ENCODE results near the gene PRKAG2.

PRKAG2 gene

DNA sequence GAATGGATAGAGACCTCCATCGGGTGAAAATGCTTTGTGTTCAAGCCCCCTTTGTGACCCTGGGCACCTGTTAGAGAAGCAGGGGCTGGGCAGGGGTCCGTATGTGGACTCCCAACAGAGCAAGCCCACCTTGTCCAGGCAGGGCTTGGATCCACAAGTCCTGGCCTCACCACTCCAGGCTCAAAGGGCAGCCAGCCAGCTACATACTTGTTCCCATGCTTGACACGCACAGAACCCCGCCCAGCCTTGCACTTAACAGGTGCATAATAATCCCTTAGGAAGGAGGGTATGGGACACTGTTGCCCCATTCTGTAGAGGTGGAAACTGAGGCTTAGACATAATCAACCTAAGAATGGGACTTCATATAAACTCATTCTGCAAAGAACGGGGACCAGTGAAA is 160.6 kb downstream of the PRKAG2 start:
- no peak for DNase-seq (ENCODE audit: low read depth in 2 of 2)
- TF ChIP-seq, protein P1, sequence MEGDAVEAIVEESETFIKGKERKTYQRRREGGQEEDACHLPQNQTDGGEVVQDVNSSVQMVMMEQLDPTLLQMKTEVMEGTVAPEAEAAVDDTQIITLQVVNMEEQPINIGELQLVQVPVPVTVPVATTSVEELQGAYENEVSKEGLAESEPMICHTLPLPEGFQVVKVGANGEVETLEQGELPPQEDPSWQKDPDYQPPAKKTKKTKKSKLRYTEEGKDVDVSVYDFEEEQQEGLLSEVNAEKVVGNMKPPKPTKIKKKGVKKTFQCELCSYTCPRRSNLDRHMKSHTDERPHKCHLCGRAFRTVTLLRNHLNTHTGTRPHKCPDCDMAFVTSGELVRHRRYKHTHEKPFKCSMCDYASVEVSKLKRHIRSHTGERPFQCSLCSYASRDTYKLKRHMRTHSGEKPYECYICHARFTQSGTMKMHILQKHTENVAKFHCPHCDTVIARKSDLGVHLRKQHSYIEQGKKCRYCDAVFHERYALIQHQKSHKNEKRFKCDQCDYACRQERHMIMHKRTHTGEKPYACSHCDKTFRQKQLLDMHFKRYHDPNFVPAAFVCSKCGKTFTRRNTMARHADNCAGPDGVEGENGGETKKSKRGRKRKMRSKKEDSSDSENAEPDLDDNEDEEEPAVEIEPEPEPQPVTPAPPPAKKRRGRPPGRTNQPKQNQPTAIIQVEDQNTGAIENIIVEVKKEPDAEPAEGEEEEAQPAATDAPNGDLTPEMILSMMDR (IDR thresholded peaks at IDR 0.05; ENCODE audit: low read depth, low read length) = no peak
- no peak overlapping the region for H3K4me3 ChIP-seq (replicated peaks in 1 of 2; ENCODE audit: low read depth in 2 of 2, low read length in 2 of 2)

DNA sequence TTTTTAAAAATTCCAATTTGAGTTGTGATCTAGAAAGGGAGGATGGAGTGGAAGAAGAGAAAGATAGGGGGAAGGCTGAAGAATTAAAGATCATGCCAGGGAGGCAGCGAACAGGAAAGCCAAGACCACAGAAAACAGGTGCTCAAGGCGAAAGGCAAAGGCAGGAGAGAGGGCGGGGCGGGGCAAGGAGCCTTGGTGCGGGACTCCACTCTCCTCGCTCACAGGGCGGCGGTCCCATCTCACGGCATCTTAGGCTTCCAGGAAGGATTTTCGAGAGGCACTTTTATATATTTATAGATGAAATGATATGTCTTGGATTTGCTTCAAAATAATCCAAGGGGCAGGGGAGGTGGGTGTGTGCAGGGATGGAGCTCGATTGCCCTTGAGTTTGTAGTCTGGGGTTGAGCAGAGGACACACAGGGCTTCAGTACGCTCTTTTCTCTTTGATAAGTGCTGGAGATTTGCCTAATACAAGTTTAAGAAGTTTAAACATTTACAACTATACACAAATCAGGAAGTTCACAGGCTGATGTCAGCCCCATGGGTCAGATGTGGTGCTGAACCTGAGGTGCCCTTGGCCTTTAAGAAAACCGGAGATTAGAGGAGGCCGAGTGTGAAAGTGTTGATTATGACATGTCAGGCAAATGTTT is 161.1 kb downstream of the PRKAG2 start:
- DNase-seq (ENCODE audit: low read depth in 2 of 2) = no peak
- no peak overlapping the region for H3K4me3 ChIP-seq (replicated peaks in 1 of 2; ENCODE audit: low read depth in 2 of 2, low read length in 2 of 2)
- TF ChIP-seq, protein P1 (IDR thresholded peaks at IDR 0.05; ENCODE audit: low read depth, low read length) = no peak

DNA sequence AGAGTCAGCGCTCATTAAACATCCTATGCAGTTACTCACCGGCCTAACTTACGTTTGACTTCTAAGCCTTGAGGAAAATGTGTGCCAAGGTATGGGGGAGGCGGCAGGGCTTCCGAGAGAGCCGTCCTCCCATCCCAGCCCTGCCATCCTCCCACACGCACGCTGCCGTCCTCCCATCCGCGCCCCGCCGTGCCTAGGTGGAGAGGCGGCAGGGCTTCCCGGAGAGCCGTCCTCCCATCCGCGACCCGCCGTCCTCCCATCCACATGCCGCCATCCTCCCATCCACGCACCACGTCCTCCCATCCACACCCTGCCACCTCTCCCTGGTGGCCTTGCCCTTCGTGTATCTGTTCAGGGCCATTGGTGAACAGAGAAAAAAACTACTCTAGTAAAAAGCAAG is 162.7 kb downstream of the PRKAG2 start:
- TF ChIP-seq, protein P1 (IDR thresholded peaks at IDR 0.05; ENCODE audit: low read depth, low read length) = no peak
- H3K4me3 ChIP-seq (replicated peaks in 1 of 2; ENCODE audit: low read depth in 2 of 2, low read length in 2 of 2) = no peak overlapping the region
- no peak for DNase-seq (ENCODE audit: low read depth in 2 of 2)

DNA sequence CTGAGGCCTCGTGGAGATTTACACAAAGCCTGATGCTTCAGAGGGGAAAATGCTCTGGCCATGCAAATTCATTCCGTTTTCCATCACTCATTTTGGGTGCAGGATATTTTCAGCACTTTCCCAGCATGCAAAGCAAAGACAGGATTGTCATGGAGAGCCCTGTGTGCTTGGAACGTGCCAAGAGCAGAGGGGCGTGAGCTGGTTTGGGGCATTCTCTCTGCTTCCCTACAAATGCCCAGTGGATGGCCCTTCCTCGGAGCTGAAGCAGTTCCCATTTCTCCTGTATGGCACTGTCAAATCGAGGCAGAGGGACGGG is 164.1 kb downstream of the PRKAG2 start:
- TF ChIP-seq, protein P1 (IDR thresholded peaks at IDR 0.05; ENCODE audit: low read depth, low read length) = no peak
- no peak overlapping the region for H3K4me3 ChIP-seq (replicated peaks in 1 of 2; ENCODE audit: low read depth in 2 of 2, low read length in 2 of 2)
- DNase-seq (ENCODE audit: low read depth in 2 of 2) = no peak

DNA sequence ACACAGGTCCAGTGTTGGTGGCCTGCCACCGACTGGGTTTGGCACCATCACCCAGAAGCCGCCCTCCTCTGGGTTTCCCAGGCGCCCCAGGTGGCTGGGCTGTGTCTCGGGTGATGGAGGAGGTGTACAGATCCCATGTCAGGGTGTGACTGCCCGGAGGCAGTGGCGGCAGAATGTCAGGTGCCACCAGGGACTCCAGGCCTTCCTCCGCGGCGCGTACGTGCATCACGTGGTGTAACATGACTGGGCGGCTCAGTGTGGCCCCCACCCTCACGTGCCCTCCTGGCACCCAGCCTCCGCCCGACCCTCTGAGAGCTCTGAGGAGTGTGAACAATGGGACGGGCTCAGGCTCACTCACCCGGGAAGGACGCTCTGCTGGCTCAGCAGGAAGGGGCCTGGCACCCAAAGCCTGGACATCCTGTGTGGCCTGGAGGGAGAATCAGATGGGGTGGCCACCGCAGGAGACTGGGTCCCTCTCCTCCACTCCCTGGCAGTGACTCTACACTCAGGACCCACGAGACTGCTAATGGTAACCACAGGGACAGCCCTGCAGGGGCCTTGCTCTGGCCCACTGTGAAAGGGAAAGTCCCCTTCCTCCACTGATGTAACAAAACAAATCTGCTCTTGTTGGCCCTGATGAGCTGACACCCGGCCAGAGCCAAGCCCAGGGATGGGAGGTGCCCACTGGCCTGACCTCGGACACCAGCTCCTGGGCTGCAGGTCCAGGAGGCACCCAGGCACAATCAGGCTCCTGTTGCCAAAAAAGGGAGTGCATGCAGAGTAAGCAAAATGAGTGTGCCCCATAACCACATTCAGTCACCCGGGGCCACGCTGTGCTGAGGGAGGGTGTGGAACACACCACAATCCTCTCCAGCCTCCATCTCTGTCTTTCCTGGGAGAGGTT is 164.8 kb downstream of the PRKAG2 start:
- TF ChIP-seq, protein P1 (IDR thresholded peaks at IDR 0.05; ENCODE audit: low read depth, low read length) = no peak
- DNase-seq (ENCODE audit: low read depth in 2 of 2) = no peak

DNA sequence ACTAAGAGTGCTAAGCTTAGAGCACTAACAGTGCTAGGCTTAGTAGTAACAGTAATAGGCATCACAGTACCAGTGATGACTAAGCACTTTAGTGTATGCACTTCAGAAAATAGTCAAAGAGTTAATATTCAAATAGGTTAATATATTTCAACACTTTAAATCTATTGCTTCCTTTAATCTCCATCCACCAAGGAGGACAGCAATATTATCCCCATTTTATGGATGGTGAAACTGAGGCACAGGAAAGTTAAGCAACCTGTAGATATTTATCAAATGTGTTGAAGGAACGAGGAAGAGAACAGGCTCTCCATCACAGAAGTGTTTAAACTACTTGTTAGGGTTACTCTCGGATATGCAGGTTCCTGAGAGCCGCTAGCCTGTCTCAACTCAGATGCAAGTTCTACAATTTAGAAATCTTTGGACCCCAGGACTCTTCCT is 165.5 kb downstream of the PRKAG2 start:
- H3K4me3 ChIP-seq (replicated peaks in 1 of 2; ENCODE audit: low read depth in 2 of 2, low read length in 2 of 2) = no peak overlapping the region
- TF ChIP-seq, protein P1 (IDR thresholded peaks at IDR 0.05; ENCODE audit: low read depth, low read length) = no peak
- no peak for DNase-seq (ENCODE audit: low read depth in 2 of 2)

More for the DNA sequence above, 164.8 kb downstream of the PRKAG2 start:
- H3K4me3 ChIP-seq (replicated peaks in 1 of 2; ENCODE audit: low read depth in 2 of 2, low read length in 2 of 2) = no peak overlapping the region
